GM19324 (cell line): Measurements from ENCODE around the gene MNAT1.
"Not testable (repeated sequence)": the region's sequence is repeated elsewhere in the genome, so short reads cannot be mapped to it uniquely, and the experiment has no call there.

Experiments used
- ATAC-seq: cut with Tn5 transposase; IDR thresholded peaks from one replicate; pipeline ENCODE4 v1.9.1; 2021; ENCODE audit warnings: mild to moderate bottlenecking, moderate library complexity; ENCODE audit not compliant: unreplicated experiment, low FRiP score

The MNAT1 gene

DNA sequence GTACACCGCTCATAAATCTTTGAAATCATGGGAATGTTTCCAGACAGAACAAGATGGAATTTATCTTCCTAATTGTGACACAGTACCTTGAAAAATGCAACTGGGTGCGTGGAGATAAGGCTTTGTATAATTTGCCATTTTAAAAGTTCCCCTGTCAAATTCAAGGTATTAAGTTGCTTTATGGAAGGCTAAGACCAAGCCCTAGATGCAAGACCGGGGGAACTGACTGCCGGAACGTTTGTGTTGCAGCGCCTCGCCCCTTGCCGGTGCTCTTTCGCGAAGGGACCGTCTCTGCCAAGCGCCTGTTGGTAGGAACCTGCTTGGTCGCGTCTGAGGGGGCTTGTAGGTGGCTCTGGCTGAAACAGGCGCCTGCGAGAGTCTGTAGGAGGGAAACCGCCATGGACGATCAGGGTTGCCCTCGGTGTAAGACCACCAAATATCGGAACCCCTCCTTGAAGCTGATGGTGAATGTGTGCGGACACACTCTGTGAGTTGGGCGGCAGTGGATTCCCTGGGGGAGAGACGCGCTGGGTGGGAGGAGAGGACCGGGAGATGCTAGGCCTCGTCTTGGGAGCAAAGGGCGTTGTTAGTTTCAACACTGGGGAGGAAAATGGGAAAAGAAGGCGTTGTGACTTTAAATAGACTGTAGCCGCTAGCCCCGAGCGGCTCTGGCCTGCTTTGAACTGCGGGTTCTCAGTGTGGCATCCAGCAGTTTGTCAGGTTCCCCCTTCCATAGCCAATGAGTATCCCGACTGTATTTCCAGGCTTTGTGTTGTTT lies at the start of gene MNAT1:
Gene MNAT1 (plus strand): TSS at position 297 of the 778 bp plus-strand sequence. CDS start 102 bp downstream, at position 399.
- peak; percentile 90 for ATAC-seq

DNA sequence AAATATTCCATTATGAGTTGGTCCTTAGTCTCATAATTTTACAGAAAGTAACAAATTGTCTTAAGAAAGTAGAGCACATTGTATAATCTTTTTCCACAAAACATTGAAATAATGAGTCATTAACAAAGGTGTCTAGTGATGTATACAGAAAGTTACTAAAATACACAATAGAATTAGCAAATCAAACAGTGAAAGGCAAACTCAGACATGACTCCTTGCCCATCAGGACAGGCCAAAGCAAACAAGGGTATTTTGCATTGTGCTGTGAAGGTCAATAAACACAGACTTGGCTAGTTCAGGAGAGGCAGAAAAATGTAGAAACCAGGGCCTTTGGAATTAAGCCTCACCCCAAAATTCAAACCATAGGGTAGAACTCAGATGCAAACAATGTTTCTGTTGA lies 47.7 kb upstream of the MNAT1 start:
- no peak for ATAC-seq

DNA sequence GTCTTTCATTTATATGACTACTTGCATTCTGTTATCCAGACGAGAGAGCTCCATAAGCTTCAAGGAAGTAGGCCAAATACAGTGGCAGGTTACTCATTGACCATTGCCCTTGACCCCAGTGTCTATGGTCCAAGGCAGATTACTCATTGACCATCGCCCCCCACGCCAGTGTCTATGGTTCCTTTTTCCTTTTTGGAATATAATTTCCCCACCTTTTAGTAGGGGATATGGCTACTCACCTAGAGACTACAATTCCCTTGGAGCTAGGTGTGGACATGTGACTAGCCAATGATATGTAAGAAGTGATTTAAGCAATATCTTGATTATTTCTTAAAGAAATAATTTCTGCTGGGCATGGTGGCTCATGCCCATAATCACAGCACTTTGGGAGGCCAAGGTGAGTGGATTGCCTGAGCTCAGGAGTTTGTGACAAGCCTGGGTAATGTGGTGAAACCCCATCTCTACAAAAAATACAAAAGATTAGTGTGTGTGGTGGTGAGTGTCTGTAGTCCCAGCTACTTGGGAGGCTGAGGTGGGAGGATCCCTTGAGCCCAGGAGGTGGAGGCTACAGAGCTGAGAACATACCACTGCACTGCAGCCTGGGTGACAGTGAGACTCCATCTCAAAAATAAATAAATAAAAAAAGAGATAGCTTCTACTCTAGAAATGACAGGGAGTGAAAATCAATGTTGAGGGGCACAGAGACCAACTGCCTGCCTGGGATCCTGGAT lies 43.0 kb upstream of the MNAT1 start:
- ATAC-seq, result no peak

DNA sequence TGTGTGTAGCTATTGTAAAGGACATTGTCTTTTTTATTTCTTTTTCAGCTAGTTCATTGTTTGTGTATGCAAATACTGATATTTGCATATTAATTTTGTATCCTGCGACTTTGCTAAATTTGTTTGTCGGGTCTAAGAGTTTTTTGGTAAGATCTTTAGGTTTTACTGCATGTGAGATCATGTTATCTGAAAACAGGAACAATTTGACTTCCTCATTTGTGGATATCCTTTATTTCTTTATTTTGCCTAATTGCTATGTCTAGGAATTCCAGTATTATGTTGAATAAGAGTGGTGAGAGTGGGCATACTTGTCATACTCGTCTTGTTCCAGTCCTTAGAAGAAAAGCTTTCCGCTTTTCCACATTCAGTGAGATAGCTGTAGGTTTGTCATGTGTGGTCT lies 39.2 kb upstream of the MNAT1 start:
- no peak for ATAC-seq

DNA sequence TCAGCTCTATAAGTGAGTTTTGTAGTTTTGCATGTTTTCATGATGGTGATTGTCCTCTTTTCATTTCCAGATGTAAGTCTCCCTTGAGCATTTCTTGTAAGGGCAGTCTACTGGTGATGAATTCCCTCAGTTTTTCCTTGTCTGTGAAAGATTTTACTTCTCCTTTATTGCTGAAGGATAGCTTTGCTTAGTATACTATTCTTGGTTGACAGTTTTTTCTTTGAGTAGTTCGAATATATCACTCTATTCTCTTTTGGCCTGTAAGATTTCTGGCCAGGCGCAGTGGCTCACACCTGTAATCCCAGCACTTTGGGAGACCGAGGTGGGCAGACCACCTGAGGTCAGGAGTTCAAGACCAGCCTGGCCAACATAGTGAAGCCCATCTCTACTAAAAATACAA lies 34.0 kb upstream of the MNAT1 start:
- ATAC-seq, result no peak

DNA sequence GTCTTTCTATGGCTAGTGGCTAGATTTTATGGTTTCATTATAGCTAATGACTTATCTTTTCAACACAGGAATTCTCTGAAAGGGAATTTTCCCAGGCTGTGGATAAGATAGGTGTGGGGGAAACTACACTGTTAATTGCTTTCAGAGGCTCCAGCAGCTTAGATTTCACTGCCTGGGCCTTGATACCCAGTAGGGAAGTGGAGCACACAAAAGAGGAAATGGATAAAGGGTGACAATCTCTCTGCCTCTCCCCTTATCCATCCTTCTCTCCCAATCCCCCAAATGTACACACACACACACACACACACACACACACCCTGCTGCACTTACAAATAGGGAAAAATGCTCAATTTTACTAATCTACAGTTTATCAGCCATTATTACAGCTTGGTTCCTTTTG lies 29.5 kb upstream of the MNAT1 start:
- no peak for ATAC-seq

DNA sequence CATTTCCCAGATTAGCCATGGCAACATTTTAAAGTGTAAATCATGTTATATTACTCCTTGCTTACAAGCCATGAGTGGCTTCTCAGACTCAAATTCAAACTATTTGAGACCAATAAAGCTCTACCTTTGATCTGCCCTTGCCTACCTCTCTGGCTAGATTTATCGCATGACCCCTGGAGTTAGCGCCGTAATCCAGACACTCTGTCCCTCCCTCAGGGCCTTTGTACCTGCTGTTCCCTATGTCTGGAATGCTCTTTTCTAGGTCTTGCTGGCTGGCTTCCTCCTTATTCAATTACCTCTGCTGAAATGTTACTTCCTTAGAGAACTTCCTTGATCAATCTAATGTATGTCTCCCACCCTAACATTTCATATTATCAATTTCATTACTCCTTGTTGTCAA lies 26.7 kb upstream of the MNAT1 start:
- no peak for ATAC-seq

DNA sequence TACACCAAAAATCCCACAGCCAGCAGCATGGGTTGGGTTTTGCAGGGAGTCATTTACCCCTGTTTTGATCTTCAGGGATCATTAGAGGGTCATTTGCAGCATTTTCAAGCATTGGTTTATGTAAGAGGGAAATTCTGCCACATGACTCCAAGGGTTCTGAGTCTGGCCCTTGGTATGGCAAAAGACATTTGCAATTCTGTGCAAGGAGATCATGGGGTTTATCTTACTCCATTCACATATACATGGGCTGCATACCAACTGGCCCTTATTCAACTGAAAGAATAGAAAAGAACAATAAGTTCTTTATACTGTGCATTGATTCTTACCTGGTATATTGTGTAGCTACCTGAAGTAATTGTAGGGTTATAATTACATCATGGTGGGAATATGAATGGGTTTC lies 24.1 kb upstream of the MNAT1 start:
- no peak for ATAC-seq

DNA sequence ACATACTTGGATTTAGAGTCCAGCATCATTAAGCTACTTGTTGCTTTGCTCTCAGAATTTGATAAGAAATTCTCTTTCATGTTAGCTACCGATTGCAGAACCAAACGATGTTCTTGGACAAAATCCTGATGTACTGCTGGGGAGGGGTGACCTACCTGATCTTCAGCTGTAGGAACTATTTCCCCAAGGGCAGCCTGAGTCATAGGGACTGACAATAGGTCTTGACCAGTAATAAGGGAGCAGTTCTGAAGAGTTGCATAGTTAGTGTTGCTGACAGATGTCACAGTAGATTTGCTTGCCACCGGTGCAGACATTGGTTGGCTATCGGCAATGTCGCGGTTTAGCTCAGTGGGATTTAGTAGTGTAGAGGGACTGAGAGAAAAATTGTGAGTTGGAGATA lies 21.0 kb upstream of the MNAT1 start:
- no peak for ATAC-seq

DNA sequence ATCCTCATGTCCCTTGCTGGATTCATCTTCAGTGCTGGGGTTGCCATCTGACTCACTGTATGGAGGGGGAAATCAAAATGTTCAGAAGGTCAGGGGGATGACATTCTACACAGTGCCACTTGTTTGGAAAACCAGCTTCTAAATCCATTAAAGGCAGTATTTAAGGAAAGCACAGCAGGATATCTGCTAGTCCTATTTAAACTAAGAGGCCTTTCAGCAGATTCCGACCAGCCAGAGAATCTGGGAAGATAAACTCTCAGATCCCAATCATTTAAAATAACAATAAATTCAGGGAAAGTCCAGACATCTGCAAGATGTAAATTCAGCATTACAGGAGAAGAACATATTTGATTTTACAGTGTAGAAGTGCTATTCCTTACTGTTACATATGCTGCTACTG lies 14.2 kb upstream of the MNAT1 start:
- no peak for ATAC-seq

DNA sequence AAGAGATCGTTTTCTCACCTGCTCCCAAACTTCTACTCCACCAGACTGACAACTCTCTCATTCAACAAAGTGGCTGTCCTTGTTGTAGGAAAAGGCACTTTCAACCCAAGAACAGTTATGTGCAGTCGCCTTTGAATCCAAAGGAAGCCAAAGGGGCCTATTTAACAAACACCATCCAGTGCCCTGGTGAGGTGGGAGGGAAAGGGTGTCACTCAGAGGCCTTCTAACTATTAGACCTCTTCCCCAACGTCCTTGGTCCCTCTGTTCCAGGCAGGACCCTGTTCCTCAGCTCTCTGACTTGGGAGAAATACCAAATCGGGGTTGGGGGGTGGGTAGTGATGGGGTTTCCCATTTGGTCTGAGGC lies 13.6 kb upstream of the MNAT1 start:
- ATAC-seq, result no peak

DNA sequence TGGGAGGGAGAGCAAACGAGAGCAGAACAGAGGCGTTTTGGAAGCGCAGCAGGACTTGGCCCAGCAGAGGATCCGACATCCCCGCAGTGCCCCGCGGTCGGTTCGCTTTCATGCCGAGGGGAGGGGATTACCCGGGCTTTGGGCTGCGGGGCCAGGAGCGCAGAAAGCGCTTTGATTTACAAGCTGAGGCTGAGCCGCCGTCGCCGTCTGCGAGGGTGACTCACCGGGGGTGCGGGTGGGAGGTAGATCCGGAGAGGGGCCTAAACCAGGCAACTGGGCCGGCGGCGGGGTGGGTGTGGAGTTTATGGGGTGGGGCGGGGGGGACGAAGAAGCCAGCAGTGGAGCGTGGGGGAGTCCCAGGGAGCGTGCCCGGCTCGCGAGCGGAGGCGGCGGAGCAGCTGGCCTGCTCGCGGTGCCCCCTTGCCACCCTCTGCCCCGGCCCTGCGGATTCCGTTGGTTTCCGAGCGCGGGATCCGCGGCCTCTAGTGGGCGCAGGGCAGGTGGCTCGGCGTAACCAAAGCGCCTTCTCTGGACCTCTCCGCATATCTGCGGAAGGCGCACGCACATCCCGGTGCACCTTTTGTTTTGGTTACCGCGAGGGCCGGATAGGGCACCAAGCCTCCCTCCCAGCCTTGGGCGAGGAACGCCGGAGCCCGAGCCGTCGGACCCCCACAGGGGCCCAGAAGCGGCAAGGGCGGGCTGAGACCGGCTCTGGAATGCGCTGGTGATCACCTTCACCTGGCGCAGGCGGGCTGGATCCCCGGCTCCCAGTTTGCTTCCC lies 13.0 kb upstream of the MNAT1 start:
- no peak for ATAC-seq

DNA sequence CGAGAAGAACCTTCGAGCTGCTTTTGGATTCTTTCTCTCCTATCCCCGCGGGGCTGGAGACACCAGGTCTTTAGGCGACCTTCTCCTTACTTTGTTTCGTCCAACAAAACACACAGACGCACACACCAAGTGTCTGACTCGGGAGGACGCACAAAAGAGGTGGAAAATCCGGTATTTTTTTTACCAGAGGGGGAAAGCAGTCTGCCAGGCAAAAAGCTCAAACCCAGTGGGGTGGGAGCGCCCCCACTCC lies 12.5 kb upstream of the MNAT1 start:
- no peak for ATAC-seq

DNA sequence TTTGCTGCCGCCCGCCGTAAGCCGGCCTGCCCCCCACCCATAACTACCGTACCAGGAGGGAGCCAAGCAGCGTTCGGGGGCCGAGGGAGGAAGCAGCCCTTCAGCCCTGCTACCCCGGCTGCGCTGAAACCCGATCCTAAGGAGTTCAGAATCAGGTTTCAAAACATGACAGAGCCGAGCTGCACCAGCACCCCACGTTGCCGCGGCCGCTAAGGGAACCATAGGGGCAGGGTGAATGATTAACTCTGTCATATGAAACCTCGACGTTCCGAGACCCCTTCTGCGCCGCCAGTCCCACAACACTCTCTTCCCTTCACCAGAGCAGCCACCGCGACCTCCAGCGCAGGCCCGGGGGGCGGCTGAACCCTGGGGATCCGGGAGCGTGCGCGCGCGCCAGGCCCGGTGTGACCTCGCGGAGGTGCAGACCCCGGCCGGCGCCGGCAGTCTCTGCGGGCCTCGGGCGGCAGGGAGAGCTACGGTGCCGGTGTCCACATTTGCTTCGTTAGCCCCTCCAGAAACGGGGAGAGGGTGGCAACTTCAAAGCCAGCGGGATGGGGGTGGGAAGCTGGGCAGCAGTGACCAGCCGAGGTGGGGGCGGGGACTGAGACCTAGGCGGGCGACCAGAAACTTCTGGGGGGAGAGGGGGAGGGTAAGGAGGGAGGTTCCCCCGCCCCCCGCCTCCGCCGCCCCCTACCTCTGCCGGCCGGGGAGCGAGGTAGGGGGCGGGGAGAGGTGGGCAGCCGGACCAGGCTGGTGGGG lies 12.0 kb upstream of the MNAT1 start:
- ATAC-seq, result no peak

DNA sequence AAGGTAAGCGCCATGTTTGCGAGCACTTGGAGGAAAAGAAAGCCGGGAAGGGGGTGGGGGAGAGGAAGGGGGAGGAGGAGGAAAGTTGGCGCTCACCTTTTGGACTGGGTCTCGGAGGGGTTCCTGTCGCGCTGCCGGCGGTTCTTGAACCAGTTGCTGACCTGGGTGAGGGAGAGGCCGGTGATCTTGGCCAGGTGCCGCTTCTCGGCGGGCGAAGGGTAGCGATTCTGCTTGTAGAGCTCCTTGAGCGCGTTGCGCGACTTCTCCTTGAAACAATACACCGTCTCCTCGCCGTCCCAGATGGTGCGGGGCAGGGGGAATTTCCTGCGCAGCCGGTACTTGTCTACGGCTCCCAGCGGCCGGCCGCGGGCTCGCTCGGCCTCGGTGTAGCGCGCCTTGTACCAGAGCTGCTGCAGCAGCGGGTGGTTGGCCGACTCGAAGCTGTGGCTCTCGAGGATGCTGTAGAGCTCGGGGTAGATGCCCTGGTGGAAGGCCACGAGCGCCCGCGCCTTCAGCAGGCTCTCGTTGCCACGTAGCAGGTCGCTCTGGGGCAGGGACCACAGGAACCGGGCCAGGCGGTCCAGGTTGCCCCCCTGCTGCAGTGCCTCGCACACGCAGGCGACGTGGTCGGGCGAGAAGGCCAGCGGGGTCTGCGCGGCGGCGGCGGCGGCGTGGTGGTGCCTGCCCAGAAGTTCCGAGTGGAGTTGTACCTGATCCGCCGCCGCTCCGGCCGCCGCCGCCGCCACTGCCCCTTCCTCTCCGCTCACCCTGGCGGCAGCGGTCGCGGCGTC lies 11.2 kb upstream of the MNAT1 start:
- ATAC-seq, result peak; percentile 37

DNA sequence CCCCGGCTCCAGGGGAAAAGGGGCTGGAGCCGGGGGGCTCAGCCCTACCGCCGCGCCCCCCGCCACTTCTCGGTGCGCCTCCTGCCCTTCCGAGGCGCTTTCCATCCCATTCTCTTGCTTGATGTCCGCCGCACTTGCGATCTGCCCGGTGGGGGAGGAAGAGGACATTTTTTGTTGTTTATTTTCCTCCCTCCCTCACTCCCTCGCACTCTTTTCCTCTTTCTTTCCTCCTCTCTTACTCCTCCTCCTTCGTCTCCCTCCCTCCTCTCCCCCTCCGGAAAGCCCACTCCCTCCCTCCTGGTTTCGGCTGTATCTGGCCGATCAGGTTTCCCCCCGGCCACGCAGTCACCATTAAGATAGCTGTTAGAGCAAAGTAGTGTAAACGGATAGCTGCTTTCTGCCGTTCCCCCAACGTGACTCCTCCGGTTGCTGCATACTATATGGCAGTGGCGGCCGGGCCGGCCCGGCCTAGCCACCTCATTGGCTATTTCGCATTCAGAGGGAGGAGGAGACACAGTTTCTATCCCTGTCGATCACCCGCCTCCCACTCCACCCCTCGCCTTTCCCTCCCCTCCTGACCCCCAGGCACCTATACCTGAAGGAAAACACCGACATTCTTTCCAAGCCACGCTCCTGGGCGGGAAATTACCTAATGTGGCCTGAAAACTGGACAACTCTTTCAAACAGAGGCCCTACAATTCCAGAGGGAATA lies 10.5 kb upstream of the MNAT1 start, which contains the start of gene SIX4:
Gene SIX4 (minus strand): TSS at position 445 of the 712 bp plus-strand sequence. CDS start 277 bp downstream, at position 168.
- ATAC-seq, result peak; percentile 35

DNA sequence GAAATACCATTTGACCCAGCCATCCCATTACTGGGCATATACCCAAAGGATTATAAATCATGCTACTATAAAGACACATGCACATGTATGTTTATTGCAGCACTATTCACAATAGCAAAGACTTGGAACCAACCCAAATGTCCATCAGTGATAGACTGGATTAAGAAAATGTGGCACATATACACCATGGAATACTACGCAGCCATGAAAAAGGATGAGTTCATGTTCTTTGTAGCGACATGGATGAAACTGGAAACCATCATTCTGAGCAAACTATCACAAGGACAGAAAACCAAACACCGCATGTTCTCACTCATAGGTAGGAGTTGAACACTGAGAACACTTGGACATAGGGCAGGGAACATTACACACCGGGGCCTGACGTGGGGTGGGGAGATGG lies 3.3 kb upstream of the MNAT1 start:
- ATAC-seq, result not testable (repeated sequence)

DNA sequence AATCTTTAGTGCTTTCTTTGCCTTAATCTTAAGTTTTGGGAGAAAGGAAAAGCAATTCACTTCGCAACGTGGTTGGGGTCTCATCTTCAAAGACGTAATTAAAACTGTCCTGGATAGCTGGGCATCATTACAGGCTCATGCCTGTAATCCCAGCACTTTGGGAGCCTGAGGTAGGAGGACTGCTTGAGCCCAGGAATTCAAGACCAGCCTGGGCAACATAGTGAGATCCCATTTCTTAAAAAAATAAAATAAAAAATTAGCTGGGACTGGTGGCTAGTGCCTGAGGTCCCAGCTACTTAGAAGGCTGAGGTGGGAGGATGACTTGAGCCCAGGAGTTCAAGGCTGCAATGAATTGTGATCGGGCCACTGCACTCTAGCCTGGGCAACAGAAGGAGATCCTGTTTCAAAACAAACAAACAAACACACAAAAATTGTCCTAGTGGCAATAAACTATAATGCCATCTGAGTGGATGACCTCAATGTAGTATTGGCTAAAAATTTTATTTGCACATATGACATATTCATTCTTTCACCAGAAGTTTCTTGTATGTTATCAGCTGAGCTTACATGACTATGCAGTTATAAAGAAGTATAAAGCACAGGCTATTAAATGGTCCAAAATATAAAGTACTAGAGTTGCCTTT lies 1.6 kb upstream of the MNAT1 start:
- ATAC-seq, result no peak

DNA sequence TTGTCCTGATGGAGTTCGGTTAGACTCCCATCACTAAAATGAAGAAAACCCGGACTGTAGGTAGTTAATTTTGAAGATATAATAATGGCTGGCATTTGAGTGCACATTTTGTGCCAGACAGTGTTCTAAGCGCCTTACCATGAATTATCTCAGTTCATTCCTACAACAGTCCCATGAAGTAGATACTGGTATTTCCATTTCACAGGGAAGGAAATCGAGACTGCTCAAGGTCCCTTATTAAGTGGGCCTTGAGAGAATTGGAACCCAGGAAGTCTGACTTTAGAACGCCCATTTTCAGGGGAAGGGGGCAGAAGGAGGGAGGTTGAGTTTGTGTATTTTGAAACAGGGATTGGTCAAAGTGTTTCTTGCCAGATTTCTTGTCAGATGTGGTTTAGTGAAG lies 855 bp downstream of the MNAT1 start:
- no peak for ATAC-seq
